Endothelial cell of umbilical vein (primary cell): ENCODE results near the gene FBXL4. TPM values are rescaled to one million over a fixed set of nuclear protein-coding genes. Genes with fewer than 3 reads are reported as not detected.

Experiments
- BruUV-seq: library from RNA; stranded (reverse); fragments of 400-500 nt; replicated peaks from 2 replicates; lab custom pipeline; 2021; lab: Mats Ljungman, UMichigan
- CTCF ChIA-PET: fragments of 300-600, 350-600 bp; sonication (Branson Sonifier 250); formaldehyde crosslinking; loops from one replicate; lab custom pipeline; 2021; ENCODE audit warnings: antibody characterized with exemption, inconsistent platforms; lab: Charles Lee
- POLR2A ChIA-PET: fragments of 300-600, 350-600 bp; sonication (Branson Sonifier 250); formaldehyde crosslinking; loops from one replicate; lab custom pipeline; 2021; ENCODE audit warnings: antibody characterized with exemption, inconsistent platforms; lab: Charles Lee
- DNase-seq: peaks from one replicate; pipeline ENCODE4 v3.0.0-alpha.2; 2011; ENCODE audit warnings: low read depth, low spot score
- FAIRE-seq: peaks from 2 replicates; lab custom pipeline; 2011; peaks lifted over from hg19 to GRCh38; lab: Jason Lieb, UNC
- H2AFZ ChIP-seq: 2 replicates; pipeline ENCODE4 v1.6.0; 2012; ENCODE audit warnings: low read depth, low read length, control low read depth, inconsistent platforms
- H3K27ac ChIP-seq: 2 replicates; pipeline ENCODE4 v1.5.1; 2011; ENCODE audit warnings: low read depth, mild to moderate bottlenecking, control low read depth, low read length, moderate library complexity; ENCODE audit not compliant: insufficient read depth
- H3K27me3 ChIP-seq, 2 experiments: 2 replicates each; pipeline versions ENCODE4 v1.6.0 to v1.6.1; 2011; ENCODE audit warnings: low read length in 2 of 2, mixed read lengths in 1 of 2; ENCODE audit not compliant: control insufficient read depth in 2 of 2, insufficient read depth in 2 of 2
- H3K36me3 ChIP-seq, 2 experiments: 2 replicates in 1 of 2; 3 replicates in 1 of 2; pipeline ENCODE4 v1.5.1; 2011; ENCODE audit warnings: low read length in 2 of 2, mild to moderate bottlenecking in 1 of 2, moderate library complexity in 1 of 2; ENCODE audit not compliant: control insufficient read depth in 2 of 2, insufficient read depth in 2 of 2; ENCODE audit errors: extremely low read depth in 1 of 2
- H3K4me1 ChIP-seq: 3 replicates; pipeline ENCODE4 v1.5.1; 2011; ENCODE audit warnings: mild to moderate bottlenecking, low read length; ENCODE audit not compliant: control insufficient read depth, insufficient read depth; ENCODE audit errors: extremely low read depth
- H3K4me2 ChIP-seq: 2 replicates; pipeline ENCODE4 v1.6.1; 2011; ENCODE audit warnings: low read length, control low read depth, mixed read lengths; ENCODE audit not compliant: insufficient read depth
- H3K4me3 ChIP-seq, 3 experiments: fragments of 200-600 bp in 1 of 3; sonication (generic), shearing (Covaris generic) in 1 of 3; replicated peaks in 1 of 3; 2 replicates each; pipeline ENCODE4 v1.5.1; 2011 to 2016; ENCODE audit warnings: control low read depth in 3 of 3, low read length in 3 of 3, mild to moderate bottlenecking in 2 of 3, inconsistent platforms in 1 of 3, low read depth in 1 of 3, moderate library complexity in 1 of 3; ENCODE audit not compliant: insufficient read depth in 1 of 3
- H3K79me2 ChIP-seq: 2 replicates; pipeline ENCODE4 v1.6.0; 2012; ENCODE audit warnings: low read length, inconsistent platforms; ENCODE audit not compliant: control insufficient read depth, insufficient read depth
- H3K9ac ChIP-seq: replicated peaks from 2 replicates; pipeline ENCODE3; 2011; ENCODE audit warnings: low read length, control low read depth; ENCODE audit not compliant: insufficient read depth; ENCODE audit errors: extremely low read depth
- H3K9me1 ChIP-seq: replicated peaks from 3 replicates; pipeline ENCODE4 v1.6.0; 2011; ENCODE audit warnings: mild to moderate bottlenecking, low read length; ENCODE audit not compliant: control insufficient read depth, insufficient read depth; ENCODE audit errors: extremely low read depth
- H3K9me3 ChIP-seq: replicated peaks from 2 replicates; pipeline ENCODE4 v1.5.1; 2012; ENCODE audit warnings: low read length, inconsistent platforms; ENCODE audit not compliant: control insufficient read depth, insufficient read depth
- H4K20me1 ChIP-seq: replicated peaks from 2 replicates; pipeline ENCODE3; 2011; ENCODE audit warnings: mild to moderate bottlenecking, low read length; ENCODE audit not compliant: control insufficient read depth, insufficient read depth; ENCODE audit errors: extremely low read depth
- CTCF ChIP-seq, 2 donors: IDR thresholded peaks; 1 replicate in 1 of 2; 2 replicates in 1 of 2; pipeline ENCODE4 v1.5.1; 2011; ENCODE audit warnings: low read length in 2 of 2, mild to moderate bottlenecking in 2 of 2, moderate library complexity in 2 of 2, control low read depth in 1 of 2, inconsistent platforms in 1 of 2, low read depth in 1 of 2; ENCODE audit not compliant: insufficient read depth in 1 of 2; ENCODE audit errors: extremely low read depth in 1 of 2
- EZH2 ChIP-seq: IDR thresholded peaks from 2 replicates; pipeline ENCODE4 v1.6.1; 2012; ENCODE audit warnings: borderline replicate concordance, low read depth, mild to moderate bottlenecking, moderate library complexity, low read length, inconsistent platforms; ENCODE audit not compliant: severe bottlenecking
- FOS ChIP-seq: IDR thresholded peaks from 2 replicates; pipeline ENCODE4 v1.6.1; 2011; ENCODE audit warnings: mild to moderate bottlenecking, low read length, moderate library complexity, borderline replicate concordance; ENCODE audit not compliant: insufficient read depth
- GATA2 ChIP-seq: IDR thresholded peaks from 2 replicates; pipeline ENCODE4 v1.7.0; 2011; ENCODE audit warnings: low read depth, mild to moderate bottlenecking, moderate library complexity, mixed read lengths, low read length; ENCODE audit not compliant: insufficient read length, insufficient read depth
- JUN ChIP-seq: IDR thresholded peaks from 2 replicates; pipeline ENCODE4 v1.6.1; 2011; ENCODE audit warnings: borderline replicate concordance, low read depth; ENCODE audit not compliant: insufficient read length, insufficient read depth
- MYC ChIP-seq: IDR thresholded peaks from one replicate; pipeline ENCODE4 v1.6.1; 2011; ENCODE audit warnings: mild to moderate bottlenecking, low read depth, low read length
- POLR2A ChIP-seq: IDR thresholded peaks from 2 replicates; pipeline ENCODE4 v1.6.1; 2012; ENCODE audit warnings: low read depth, mild to moderate bottlenecking, control low read depth, low read length
- POLR2AphosphoS5 ChIP-seq: IDR thresholded peaks from 2 replicates; pipeline ENCODE4 v1.6.1; 2012; ENCODE audit warnings: low read depth, mild to moderate bottlenecking, control low read depth, low read length, moderate library complexity; ENCODE audit not compliant: insufficient read depth
- dilution Hi-C: fragments of 300-500 bp; cut with MboI; formaldehyde crosslinking; loops from one replicate; pipeline ENCODE4 v1.15.0; 2019; ENCODE audit warnings: low sequenced_read_pairs; ENCODE audit not compliant: extremely low pct_ligation_motif_present
- intact Hi-C: fragments of 100-400 bp; cut with micrococcal nuclease; formaldehyde crosslinking; loops from one replicate; pipeline ENCODE4 v1.10.0; 2022
- polyA plus RNA-seq, 4 experiments: library from polyadenylated mRNA; depleted of rRNA in 3 of 4; stranded (reverse) in 3 of 4; unstranded in 1 of 4; fragments of >200 nt; gene quantifications; 2 replicates each; pipeline versions ENCODE4 v1.2.1 to v1.2.3, GENCODE V29; 2011 to 2012; ENCODE audit warnings: missing spikeins in 1 of 4
- total RNA-seq: library from RNA; stranded (reverse); gene quantifications from 2 replicates; pipeline ENCODE4 v1.2.3, GENCODE V29; 2021
- TF ChIP-seq, protein P1 (sequence below): IDR thresholded peaks from 2 replicates; pipeline ENCODE4 v1.6.1; 2011; ENCODE audit not compliant: insufficient read depth, insufficient read length

Gene FBXL4
- total and polyA plus RNA-seq, 2 donors (not counting 3 experiments of a cell fraction or from before 2014, with no cell fraction given), result 7.0 to 9.8 TPM

- Histone ChIP-seq H3K9ac (no peak overlapping the region), H3K9me1 (no peaks in the 10 kb centered on the region), H3K27ac (no peak overlapping the region), H3K36me3 (no peaks in the 10 kb centered on the region), H2AFZ (no peak overlapping the region), H3K4me2 (no peak overlapping the region), H4K20me1 (no peaks in the 10 kb centered on the region), H3K79me2 (no peaks in the 10 kb centered on the region), H3K4me3 (no peak overlapping the region), H3K4me1 (no peaks in the 10 kb centered on the region), H3K9me3 (no peaks in the 10 kb centered on the region), H3K27me3 (peaks cover 0 to 3% of the 10 kb centered on the region in 2 experiments)
- dilution Hi-C loops, result no loop called here
- ChIA-PET POLR2A (no interaction called here), CTCF (interaction anchor here (0.6 kb wide), 1 partner anchor 229 kb away, joined by 4 read pairs; no protein-coding TSS in a partner anchor)
- intact Hi-C loops, result no loop called here
- TF ChIP-seq FOS (no peak), POLR2A (no peak), GATA2 (no peak), JUN (no peak), EZH2 (no peak)
- TF ChIP-seq, protein P1, sequence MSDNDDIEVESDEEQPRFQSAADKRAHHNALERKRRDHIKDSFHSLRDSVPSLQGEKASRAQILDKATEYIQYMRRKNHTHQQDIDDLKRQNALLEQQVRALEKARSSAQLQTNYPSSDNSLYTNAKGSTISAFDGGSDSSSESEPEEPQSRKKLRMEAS, result no peak
- DNase-seq (no peak), FAIRE-seq (no peak)
- BruUV-seq, result no TSS peak
Observed at GRCh38 chr6:98985391-98985790, 37.6 kb upstream of the FBXL4 start.

DNA sequence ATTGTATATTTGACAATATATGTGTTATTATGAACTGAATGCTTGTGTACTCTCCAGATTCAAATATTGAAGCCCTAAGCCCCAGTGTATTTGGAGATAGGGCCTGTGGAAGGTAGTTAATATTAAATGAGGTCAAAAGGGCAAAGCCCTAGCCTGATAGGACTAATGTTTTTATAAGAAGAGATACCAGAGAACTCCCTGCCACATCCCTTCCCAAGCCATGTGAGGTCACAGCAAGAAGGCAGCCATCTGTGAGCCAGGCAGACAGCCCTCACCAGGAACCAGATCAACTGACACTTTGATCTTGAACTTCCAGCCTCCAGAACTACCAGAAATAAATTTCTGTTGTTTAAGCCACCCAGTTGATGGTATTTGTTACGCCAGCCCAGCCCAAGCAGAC lies 36.4 kb upstream of the FBXL4 start:
- no peak for DNase-seq
- H3K27me3 ChIP-seq, result peaks cover 0 to 3% of the 10 kb centered on the region in 2 experiments
- no TSS peak for BruUV-seq

More for the DNA sequence above, 36.4 kb upstream of the FBXL4 start:
- Histone ChIP-seq H3K9me1 (no peaks in the 10 kb centered on the region), H3K4me2 (no peak overlapping the region), H3K4me1 (no peaks in the 10 kb centered on the region), H3K79me2 (no peaks in the 10 kb centered on the region), H3K4me3 (no peak overlapping the region), H3K9me3 (no peaks in the 10 kb centered on the region), H3K36me3 (no peaks in the 10 kb centered on the region), H3K27ac (no peak overlapping the region), H4K20me1 (no peaks in the 10 kb centered on the region), H2AFZ (no peak overlapping the region), H3K9ac (no peak overlapping the region)
- FAIRE-seq, result no peak
- intact Hi-C loops, result no loop called here
- CTCF ChIA-PET, result interaction anchor here (1.2 kb wide), 1 partner anchor 14 kb away, joined by 3 read pairs; no protein-coding TSS in a partner anchor
- POLR2A ChIA-PET, result no interaction called here
- TF ChIP-seq JUN (no peak), MYC (no peak), FOS (no peak), POLR2A (no peak), EZH2 (no peak), POLR2AphosphoS5 (no peak), GATA2 (no peak), CTCF (IDR thresholded peaks at IDR 0.05; ENCODE audit: extremely low read depth in 1 of 2, insufficient read depth in 1 of 2, low read depth in 1 of 2, low read length in 2 of 2) (no peak)
- TF ChIP-seq, protein P1, result no peak
- dilution Hi-C loops, result no loop called here
